ENCODE data around the gene MKLN1. TPM values are rescaled to one million over a fixed set of nuclear protein-coding genes. Genes with fewer than 3 reads are reported as not detected.
"Not testable (repeated sequence)": the region's sequence is repeated elsewhere in the genome, so short reads cannot be mapped to it uniquely, and the experiment has no call there.

The MKLN1 gene
- total RNA-seq, 1 donor from 2014 or later: 60.4 TPM

DNA sequence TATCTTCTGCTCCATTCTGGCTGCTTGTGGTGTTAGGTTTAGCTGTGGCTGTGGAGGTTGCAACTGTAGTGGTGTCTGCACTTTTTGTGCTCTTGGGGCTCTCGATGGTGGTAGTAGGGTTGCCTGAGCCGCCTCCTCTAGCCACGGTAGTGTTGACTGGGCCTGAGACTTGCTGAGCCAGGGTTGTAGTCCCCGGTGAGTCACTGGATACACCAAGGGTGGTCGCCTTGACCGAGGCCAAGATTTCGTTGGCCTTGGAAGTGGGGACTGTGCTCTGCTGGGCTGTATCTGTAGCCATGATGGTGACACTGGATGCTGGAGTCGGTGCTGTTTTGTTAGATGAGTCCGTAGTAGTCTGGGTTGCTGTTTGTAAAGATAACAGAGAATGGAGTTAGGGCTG, 183.4 kb downstream of the MKLN1 start:
- no peak overlapping the region for H3K27ac ChIP-seq
- ATAC-seq: no peak
- H3K27me3 ChIP-seq (ENCODE audit: low read depth): no peaks in the 10 kb centered on the region
- H3K9me3 ChIP-seq: no peaks in the 10 kb centered on the region
- TF ChIP-seq, protein P1, sequence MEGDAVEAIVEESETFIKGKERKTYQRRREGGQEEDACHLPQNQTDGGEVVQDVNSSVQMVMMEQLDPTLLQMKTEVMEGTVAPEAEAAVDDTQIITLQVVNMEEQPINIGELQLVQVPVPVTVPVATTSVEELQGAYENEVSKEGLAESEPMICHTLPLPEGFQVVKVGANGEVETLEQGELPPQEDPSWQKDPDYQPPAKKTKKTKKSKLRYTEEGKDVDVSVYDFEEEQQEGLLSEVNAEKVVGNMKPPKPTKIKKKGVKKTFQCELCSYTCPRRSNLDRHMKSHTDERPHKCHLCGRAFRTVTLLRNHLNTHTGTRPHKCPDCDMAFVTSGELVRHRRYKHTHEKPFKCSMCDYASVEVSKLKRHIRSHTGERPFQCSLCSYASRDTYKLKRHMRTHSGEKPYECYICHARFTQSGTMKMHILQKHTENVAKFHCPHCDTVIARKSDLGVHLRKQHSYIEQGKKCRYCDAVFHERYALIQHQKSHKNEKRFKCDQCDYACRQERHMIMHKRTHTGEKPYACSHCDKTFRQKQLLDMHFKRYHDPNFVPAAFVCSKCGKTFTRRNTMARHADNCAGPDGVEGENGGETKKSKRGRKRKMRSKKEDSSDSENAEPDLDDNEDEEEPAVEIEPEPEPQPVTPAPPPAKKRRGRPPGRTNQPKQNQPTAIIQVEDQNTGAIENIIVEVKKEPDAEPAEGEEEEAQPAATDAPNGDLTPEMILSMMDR (IDR thresholded peaks at IDR 0.05): no peak
- DNase-seq: no peak
- no peak overlapping the region for H3K4me3 ChIP-seq
- intact Hi-C loops (cut with DNase I): no loop called here
- peaks cover 17% of the 10 kb centered on the region for H3K36me3 ChIP-seq
- peaks cover 30% of the 10 kb centered on the region for H3K4me1 ChIP-seq

DNA sequence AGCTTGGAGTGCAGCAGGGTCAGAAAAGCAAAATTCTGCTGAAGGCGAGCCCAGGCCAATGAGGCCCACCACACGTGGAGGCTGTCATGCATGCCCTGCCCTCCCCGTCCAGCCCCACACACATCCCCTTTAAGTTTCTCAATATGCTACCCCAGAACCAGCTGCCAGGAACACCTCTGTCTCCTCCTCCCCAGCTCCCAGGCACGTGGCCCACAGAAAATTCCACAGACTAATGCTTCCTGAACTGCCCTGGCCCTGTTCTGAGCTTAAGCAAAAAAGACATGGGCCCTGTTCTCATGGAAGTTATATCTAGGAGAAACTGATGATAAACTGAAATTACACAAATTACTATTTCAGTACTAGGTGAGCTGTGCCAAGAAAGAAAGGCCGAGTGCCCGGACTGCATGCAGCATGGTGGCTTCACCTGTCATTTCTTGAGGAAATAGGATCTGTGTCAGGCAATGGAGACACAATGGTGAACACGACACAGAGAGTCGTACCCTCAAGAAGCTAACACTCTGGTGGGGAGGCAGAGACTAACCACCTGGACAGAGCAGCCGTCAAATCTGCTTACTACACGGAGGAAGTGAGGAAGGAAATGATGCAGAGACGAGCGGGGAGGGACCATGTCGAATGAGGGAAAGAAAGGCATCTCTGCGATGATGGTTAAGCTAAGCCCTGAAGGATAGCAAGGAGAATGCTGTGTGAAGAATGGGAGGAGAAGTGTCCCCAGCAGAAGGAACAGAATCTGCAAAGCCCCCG, 184.3 kb downstream of the MKLN1 start:
- intact Hi-C loops (cut with DNase I): no loop called here

DNA sequence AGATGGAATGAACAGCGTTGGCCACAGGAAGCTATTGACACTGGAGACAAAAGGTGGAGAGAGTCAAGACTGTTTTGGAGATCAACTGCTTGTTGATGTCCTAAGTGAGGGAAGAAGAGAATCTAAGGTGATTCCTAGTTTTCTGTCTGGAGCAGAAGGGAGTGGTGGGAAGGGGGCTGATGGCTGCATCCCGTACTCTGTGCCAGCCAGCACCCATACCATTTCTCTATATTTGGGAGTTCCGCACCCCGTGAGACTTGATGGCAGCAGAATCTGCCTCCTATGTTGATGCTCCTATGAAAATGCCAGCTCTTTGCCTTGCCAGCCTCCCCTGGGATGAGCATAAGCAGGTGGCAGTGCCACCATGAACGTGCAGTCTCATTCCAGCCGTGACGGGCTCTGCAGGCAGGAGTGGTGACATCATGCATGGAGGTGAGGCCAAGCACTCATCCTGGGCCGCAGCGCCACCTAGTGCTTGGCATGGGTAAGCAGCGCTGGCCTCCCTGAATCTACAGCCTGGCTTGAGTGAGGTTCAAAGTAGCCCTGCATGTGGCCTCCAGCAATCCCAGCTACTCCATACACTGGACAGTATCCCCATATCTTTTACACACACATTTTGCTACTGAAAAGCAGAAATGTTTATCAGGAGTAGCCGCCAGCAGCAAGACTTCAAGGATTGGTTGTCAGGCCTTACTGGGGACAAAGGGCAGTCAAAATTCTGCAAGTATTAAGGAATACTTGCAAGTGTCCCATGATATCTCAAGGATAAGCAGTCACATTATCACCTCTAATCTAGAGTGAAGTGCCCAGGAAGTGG, 185.8 kb downstream of the MKLN1 start:
- Histone ChIP-seq H3K36me3 (peaks cover 13% of the 10 kb centered on the region), H3K27ac (peak overlapping the region; percentile 38), H3K27me3 (ENCODE audit: low read depth) (no peaks in the 10 kb centered on the region), H3K4me3 (no peak overlapping the region), H3K4me1 (peaks cover 19% of the 10 kb centered on the region), H3K9me3 (no peaks in the 10 kb centered on the region)
- intact Hi-C loops (cut with DNase I): no loop called here
- TF ChIP-seq, protein P1 (IDR thresholded peaks at IDR 0.05): peak; percentile 95
- DNase-seq (peak; percentile 88), ATAC-seq (peak; percentile 97 to 98)

More for the DNA sequence above, 184.3 kb downstream of the MKLN1 start:
- peaks cover 30% of the 10 kb centered on the region for H3K4me1 ChIP-seq
- H3K9me3 ChIP-seq: no peaks in the 10 kb centered on the region
- peaks cover 13% of the 10 kb centered on the region for H3K36me3 ChIP-seq
- no peaks in the 10 kb centered on the region for H3K27me3 ChIP-seq (ENCODE audit: low read depth)
- H3K4me3 ChIP-seq: no peak overlapping the region
- no peak for ATAC-seq
- DNase-seq: no peak
- H3K27ac ChIP-seq: no peak overlapping the region
- TF ChIP-seq, protein P1 (IDR thresholded peaks at IDR 0.05): no peak

DNA sequence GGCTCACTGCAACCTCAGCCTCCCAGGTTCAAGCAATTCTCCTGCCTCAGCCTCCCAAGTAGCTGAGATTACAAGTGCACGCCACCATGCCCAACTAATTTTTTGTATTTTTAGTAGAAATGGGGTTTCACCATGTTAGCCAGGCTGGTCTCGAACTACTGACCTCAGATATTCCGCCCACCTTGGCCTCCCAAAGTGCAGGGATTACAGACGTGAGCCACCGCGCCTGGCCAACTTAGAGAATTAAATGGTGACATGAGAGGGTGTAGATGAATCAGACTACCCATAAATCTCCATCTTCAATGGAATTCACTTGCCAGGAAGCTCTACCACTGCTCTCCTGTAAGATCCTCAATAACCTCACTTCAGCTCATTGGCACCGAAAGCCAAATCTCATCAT, 187.8 kb downstream of the MKLN1 start:
- H3K36me3 ChIP-seq; H3K9me3 ChIP-seq; H3K27me3 ChIP-seq (ENCODE audit: low read depth); H3K4me3 ChIP-seq; H3K27ac ChIP-seq; ATAC-seq; intact Hi-C loops (cut with DNase I); DNase-seq: not testable (repeated sequence)
- H3K4me1 ChIP-seq: peaks cover 25% of the 10 kb centered on the region

DNA sequence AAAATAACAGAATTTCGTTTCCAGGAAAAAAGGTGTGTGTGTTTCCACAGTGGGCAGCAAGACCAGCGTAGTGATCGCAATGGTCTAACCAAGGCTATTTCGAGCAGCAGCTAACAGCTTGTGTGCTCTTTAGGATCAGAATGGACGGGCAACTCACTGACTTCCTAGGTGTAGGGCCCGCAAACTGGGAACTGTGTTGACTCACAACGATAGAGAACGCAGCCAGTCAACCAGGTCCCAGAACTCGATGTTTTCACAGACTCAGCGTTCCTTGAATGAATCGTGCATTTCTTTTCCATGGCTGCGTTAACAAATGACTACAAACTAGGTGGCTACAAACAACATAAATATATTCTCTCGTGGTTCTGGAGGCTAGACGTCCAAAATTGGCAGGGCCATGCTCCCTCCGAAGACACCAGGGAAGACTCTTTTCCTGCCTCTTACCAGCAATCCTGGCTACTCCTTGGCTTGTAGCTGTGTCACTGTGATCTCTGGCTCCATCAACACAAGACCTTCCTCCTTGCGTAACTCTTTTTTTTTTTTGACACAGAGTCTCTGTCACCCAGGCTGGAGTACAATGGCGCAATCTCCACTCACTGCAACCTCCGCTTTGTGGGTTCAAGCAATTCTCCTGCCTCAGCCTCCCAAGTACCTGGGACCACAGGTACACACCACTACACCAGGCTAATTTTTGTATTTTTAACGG, 189.7 kb downstream of the MKLN1 start:
- Histone ChIP-seq H3K27me3 (ENCODE audit: low read depth) (no peaks in the 10 kb centered on the region), H3K4me3 (no peak overlapping the region), H3K9me3 (no peaks in the 10 kb centered on the region), H3K4me1 (peaks cover 29% of the 10 kb centered on the region), H3K36me3 (no peaks in the 10 kb centered on the region), H3K27ac (no peak overlapping the region)
- no peak for DNase-seq
- no peak for ATAC-seq
- TF ChIP-seq, protein P1 (IDR thresholded peaks at IDR 0.05): no peak
- intact Hi-C loops (cut with DNase I): no loop called here
